Putamen (tissue), 1 donor: ENCODE measurements around the gene CTXN3.

ENCODE experiments used
- DNase-seq: peaks from one replicate; pipeline ENCODE4 v3.0.0-alpha.2; 2016; ENCODE audit warnings: low spot score

The CTXN3 gene

GRCh38 chr5:127697894-127698600, 49.2 kb downstream of the CTXN3 start:
- DNase-seq, result no peak

DNA sequence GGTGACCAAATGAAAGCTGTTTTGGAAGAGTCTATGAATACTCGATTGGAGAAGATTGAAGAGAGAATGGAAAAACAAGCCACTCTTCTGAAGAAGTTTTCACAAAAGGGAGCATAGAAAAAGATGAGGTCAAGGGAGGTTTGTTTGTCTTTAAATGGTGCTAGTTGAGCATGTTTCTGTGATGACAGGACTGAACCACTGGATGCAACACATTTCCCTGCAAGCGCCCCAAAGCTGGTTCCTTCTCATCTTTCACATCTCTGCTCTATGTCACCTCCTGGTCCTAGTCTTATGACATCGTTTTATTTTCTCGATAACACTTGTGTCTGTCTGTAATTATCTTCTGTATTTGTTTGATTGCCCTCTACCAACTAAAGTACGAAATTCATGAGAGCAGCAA, 50.5 kb downstream of the CTXN3 start:
- no peak for DNase-seq

DNA sequence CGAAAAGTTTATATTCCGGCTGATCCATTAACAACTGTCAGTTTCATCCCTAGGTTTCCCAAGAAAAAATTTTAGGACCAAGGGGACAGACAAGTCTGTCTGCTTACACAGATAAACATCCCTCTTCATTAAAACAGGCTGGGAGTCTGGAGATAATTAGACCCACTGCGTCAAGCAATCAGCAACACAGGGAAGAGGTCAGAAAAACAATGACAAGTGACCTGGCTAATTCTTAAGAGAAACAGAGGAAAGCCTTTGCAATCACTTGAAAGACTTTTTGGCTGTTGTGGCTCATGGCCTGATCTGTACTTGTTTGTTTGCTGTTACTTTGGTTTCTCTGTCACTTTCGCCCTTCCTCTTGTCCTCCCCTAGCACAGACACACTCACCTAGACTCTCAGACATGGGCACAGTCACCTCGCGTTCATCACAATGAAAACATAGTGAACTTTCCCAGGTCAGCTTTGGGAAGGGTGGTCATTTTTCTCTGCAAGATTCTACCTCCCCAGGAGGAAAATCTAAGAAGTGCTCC, 51.4 kb downstream of the CTXN3 start:
- no peak for DNase-seq

DNA sequence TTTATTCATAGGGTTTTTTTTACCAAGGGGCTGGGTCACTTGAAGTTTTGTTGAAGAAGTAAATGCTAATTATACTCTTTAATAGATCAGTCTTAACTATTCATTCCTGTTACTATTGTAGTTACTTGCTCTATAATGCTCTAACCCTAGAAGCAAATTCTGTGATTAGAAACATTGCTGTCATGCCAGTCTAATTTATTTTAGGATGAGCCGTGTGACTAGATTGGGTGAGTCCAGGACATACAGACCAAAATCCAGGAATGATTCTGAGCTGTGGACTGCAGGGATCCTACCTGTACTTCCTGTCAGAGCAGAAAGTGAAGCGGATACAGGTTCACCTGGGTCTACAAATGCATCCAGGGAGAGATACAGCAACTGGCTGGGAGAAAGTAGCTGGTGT, 53.6 kb downstream of the CTXN3 start:
- no peak for DNase-seq

- DNase-seq, result no peak
Observed at GRCh38 chr5:127702926-127703561, 54.2 kb downstream of the CTXN3 start, which contains the start of gene CCDC192. Gene CCDC192 (plus strand): TSS chr5:127703391. CDS start chr5:127703446, 55 bp downstream.

DNA sequence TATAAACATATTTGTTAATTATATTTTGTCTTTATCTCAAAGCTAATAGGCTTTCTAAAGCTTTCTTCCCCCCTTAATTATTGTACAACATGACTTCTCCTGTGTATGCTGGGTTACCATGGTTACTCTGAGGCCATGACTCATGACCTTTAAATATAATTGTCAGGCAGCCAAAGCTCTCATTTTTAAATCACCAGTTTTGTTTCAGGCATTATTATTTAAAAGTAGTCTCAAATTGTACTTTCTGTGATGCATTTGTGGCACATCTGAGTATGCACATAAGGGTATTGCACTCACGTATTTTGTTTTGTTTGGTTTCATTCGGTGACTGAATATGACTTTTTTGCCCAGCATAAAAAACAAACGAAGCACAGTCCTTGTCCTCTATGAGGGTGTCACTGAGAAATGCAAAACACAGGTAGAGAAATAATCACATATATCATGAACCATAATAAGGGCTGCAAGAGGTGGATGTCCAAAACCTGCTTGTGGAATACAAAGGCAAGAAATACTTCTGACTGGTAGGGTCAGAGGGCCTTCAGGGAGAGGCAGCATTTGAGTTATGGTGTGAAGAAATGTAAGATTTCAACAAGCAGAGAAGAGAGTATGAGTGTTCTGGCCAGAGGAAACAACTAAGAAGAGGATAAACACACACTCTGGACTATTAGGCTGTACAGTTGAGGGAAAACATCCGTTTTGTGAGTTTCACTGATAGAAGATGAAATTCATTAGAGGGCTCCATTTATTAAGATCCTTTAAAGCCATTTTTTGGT, 56.4 kb downstream of the CTXN3 start:
- no peak for DNase-seq

DNA sequence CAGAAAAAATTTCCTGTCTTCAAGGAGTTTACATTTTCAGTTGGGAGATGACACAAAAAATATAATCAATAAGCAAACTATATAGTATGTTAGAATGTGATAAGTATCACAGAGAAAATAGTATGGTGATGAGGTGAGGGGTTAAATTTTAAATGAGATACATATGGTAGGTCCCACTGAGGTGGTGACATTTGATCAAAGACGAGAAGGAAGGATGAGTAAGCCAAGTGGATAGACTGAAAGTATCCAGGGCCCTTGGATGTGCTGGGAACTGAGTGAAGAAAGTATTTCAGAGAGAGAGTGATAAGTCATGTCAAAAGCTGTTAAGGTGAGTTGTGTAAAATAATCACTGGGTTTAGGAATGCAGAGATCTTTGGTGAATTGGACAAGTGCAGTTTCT, 57.8 kb downstream of the CTXN3 start:
- DNase-seq, result no peak

- no peak for DNase-seq
Observed at GRCh38 chr5:127707209-127707608, 58.3 kb downstream of the CTXN3 start.
